Peyer's patch (tissue), 4 donors: ENCODE results near the gene TBCC. TPM values are rescaled to one million over a fixed set of nuclear protein-coding genes. Genes with fewer than 3 reads are reported as not detected.

Source experiments
- DNase-seq, 3 donors: peaks; one replicate each; pipeline ENCODE4 v3.0.0-alpha.2; 2017 to 2019
- H3K27ac ChIP-seq, 4 donors: fragments of 200-600 bp; sonication (generic); one replicate each; pipeline ENCODE4 v1.5.1; 2016 to 2019
- H3K27me3 ChIP-seq, 2 donors: fragments of 200-600 bp; sonication (generic); one replicate each; pipeline ENCODE4 v1.5.1; 2019
- H3K36me3 ChIP-seq, 3 donors: fragments of 200-600 bp; sonication (generic); one replicate each; pipeline ENCODE4 v1.5.1; 2016 to 2019
- H3K4me1 ChIP-seq, 4 donors: fragments of 200-600 bp; sonication (generic); one replicate each; pipeline ENCODE4 v1.5.1; 2016 to 2019
- H3K4me3 ChIP-seq, 4 donors: fragments of 200-600 bp; sonication (generic); 1 replicate in 3 of 4; 2 replicates in 1 of 4; pipeline ENCODE4 v1.5.1; 2016 to 2019; ENCODE audit warnings: mild to moderate bottlenecking in 1 of 4
- H3K9me3 ChIP-seq, 4 donors: fragments of 200-600 bp; sonication (generic); one replicate each; pipeline ENCODE4 v1.5.1; 2016 to 2019; ENCODE audit warnings: mild to moderate bottlenecking in 1 of 4
- POLR2A ChIP-seq, 2 donors: fragments of 450-650 bp; IDR thresholded peaks; one replicate each; pipeline ENCODE4 v1.5.1; 2017; ENCODE audit warnings: antibody characterized with exemption in 2 of 2, mild to moderate bottlenecking in 2 of 2, moderate library complexity in 2 of 2
- total RNA-seq, 4 donors: library from RNA; depleted of rRNA; stranded (reverse); fragments of >200 nt; gene quantifications; one replicate each; pipeline ENCODE4 v1.1.0, GENCODE V29; 2016
- TF ChIP-seq, protein P1 (sequence below), 6 experiments: fragments of 450-650 bp in 4 of 6; fragments of 200-600 bp in 2 of 6; sonication (generic) in 1 of 6; IDR thresholded peaks; one replicate each; pipeline ENCODE4 v1.5.1; 2017 to 2019; ENCODE audit warnings: antibody characterized with exemption in 6 of 6, mild to moderate bottlenecking in 3 of 6, moderate library complexity in 1 of 6

The TBCC gene
- total RNA-seq, 4 donors from 2014 or later: 23.1 to 36.4 (median 30.7) TPM

DNA sequence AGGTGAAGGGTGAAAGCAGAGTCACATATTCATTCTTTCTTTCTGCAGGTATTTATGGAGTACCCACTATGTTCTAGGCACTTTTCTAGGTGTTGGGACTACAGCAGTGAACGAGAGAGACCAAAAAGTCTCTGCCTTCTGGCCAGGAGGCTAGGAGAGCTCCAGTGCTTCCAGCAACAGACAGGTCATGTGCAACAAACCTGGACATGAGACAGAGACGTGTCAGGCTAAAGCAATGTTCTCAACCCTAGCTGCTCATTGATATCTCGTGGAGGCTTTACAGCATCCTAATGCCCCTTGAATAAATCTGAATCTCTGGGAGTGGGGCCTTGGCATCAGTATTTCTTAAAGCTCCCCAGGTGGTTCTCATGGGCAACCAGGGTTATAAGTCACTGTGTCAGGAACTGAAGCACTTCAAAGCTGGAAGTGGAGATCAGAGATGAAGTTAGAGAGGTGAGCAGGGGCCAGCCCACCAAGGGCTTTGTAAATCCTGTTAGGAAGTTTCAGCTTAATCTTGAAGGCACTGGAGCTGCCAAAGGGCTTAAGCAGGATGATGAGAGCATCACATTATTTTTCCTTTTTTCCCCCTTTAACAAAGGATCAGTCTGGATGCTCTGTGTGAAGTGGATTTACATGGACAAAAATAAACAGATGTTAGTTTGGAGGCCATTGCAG, 13.0 kb upstream of the TBCC start:
- Histone ChIP-seq H3K27ac (no peak overlapping the region), H3K9me3 (no peaks in the 10 kb centered on the region), H3K27me3 (no peaks in the 10 kb centered on the region), H3K4me3 (no peak overlapping the region), H3K36me3 (no peaks in the 10 kb centered on the region), H3K4me1 (peaks cover 0 to 6% (median 0%) of the 10 kb centered on the region in 4 donors)
- TF ChIP-seq POLR2A (IDR thresholded peaks at IDR 0.05): no peak
- TF ChIP-seq, protein P1, sequence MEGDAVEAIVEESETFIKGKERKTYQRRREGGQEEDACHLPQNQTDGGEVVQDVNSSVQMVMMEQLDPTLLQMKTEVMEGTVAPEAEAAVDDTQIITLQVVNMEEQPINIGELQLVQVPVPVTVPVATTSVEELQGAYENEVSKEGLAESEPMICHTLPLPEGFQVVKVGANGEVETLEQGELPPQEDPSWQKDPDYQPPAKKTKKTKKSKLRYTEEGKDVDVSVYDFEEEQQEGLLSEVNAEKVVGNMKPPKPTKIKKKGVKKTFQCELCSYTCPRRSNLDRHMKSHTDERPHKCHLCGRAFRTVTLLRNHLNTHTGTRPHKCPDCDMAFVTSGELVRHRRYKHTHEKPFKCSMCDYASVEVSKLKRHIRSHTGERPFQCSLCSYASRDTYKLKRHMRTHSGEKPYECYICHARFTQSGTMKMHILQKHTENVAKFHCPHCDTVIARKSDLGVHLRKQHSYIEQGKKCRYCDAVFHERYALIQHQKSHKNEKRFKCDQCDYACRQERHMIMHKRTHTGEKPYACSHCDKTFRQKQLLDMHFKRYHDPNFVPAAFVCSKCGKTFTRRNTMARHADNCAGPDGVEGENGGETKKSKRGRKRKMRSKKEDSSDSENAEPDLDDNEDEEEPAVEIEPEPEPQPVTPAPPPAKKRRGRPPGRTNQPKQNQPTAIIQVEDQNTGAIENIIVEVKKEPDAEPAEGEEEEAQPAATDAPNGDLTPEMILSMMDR (IDR thresholded peaks at IDR 0.05): no peak
- no peak for DNase-seq

GRCh38 chr6:42756722-42757121, 10.8 kb upstream of the TBCC start:
- no peak for TF ChIP-seq POLR2A (IDR thresholded peaks at IDR 0.05)
- TF ChIP-seq, protein P1 (IDR thresholded peaks at IDR 0.05): no peak

DNA sequence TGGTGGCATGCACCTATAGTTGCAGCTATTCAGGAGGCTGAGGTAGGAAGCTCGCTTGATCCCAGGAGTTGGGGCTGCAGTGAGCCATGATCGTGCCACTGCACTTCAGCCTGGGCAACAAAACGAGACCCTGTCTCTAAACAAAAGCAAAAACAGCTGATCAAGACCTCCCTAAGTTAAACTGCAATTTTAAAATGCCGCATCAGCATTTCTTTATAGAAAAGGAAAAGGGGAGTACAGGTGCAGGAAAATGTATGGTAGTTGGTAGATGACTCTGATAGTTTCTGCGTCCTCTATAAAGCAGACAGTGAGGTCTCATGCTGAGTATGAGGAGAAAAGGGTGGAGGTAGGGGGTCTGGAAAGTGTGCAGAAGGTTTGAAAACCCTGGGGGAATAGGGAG, 8.9 kb upstream of the TBCC start:
- TF ChIP-seq POLR2A (IDR thresholded peaks at IDR 0.05): no peak
- TF ChIP-seq, protein P1 (IDR thresholded peaks at IDR 0.05): no peak

More at GRCh38 chr6:42756722-42757121, 10.8 kb upstream of the TBCC start:
- Histone ChIP-seq H3K4me1 (peaks cover 0 to 1% (median 0%) of the 10 kb centered on the region in 4 donors), H3K36me3 (no peaks in the 10 kb centered on the region), H3K9me3 (no peaks in the 10 kb centered on the region), H3K4me3 (no peak overlapping the region), H3K27ac (no peak overlapping the region), H3K27me3 (no peaks in the 10 kb centered on the region)
- DNase-seq: no peak

GRCh38 chr6:42751055-42751454, 5.2 kb upstream of the TBCC start:
- TF ChIP-seq, protein P1 (IDR thresholded peaks at IDR 0.05): no peak
- Histone ChIP-seq H3K9me3 (no peaks in the 10 kb centered on the region), H3K27me3 (no peaks in the 10 kb centered on the region), H3K36me3 (no peaks in the 10 kb centered on the region), H3K27ac (no peak overlapping the region), H3K4me1 (peaks cover 0 to 13% (median 4%) of the 10 kb centered on the region in 4 donors), H3K4me3 (no peak overlapping the region)
- no peak for DNase-seq

More for the DNA sequence above, 8.9 kb upstream of the TBCC start:
- no peak for DNase-seq
- H3K27me3 ChIP-seq: no peaks in the 10 kb centered on the region
- no peaks in the 10 kb centered on the region for H3K4me1 ChIP-seq
- no peaks in the 10 kb centered on the region for H3K9me3 ChIP-seq
- H3K4me3 ChIP-seq: no peak overlapping the region
- H3K36me3 ChIP-seq: no peaks in the 10 kb centered on the region
- no peak overlapping the region for H3K27ac ChIP-seq

- H3K36me3 ChIP-seq: no peaks in the 10 kb centered on the region
- H3K4me3 ChIP-seq: peak overlapping the region in 1 of 4 donors; percentile 97
- H3K27me3 ChIP-seq: no peaks in the 10 kb centered on the region
- H3K9me3 ChIP-seq: no peaks in the 10 kb centered on the region
- no peak for TF ChIP-seq POLR2A (IDR thresholded peaks at IDR 0.05)
- TF ChIP-seq, protein P1 (IDR thresholded peaks at IDR 0.05): no peak
- peaks cover 3 to 26% (median 12%) of the 10 kb centered on the region in 4 donors for H3K4me1 ChIP-seq
- peak overlapping the region in 3 of 4 donors; percentile 11 to 92 (median 91) for H3K27ac ChIP-seq
- no peak for DNase-seq
Observed at GRCh38 chr6:42748203-42748898, 2.4 kb upstream of the TBCC start.
